PC-9 (cell line): Measurements from ENCODE around the gene LRP1B.

Experiments used
- CTCF ChIP-seq: fragments of 200-600 bp; sonication (generic); conservative IDR thresholded peaks from 2 replicates; pipeline ENCODE4 v1.6.1; 2017; ENCODE audit warnings: mixed run types, antibody characterized with exemption, mild to moderate bottlenecking, moderate library complexity
- EZH2 ChIP-seq: fragments of 200-600 bp; sonication (generic); IDR thresholded peaks from 2 replicates; pipeline ENCODE4 v1.8.0; 2017; ENCODE audit warnings: antibody characterized with exemption, low read depth

- no peak for TF ChIP-seq CTCF
- no peak for TF ChIP-seq EZH2
Measured at GRCh38 chr2:142076317-142076716, 54.5 kb downstream of the LRP1B start.
